SKM-1 treated with dmso at 0.1 percent for 144 hours (cell line): ENCODE measurements around the gene DNAI2.

Experiments
- DNase-seq: peaks from one replicate; lab custom pipeline; 2025; ENCODE audit not compliant: unreplicated experiment; lab: John Stamatoyannopoulos, UW

The DNAI2 gene

GRCh38 chr17:74337834-74338500 lies 63.9 kb downstream of the DNAI2 start:
- no peak for DNase-seq

- no peak for DNase-seq
These were observed 65.6 kb downstream of the DNAI2 start for GRCh38 chr17:74339537-74340195.

GRCh38 chr17:74340470-74341023 lies 66.5 kb downstream of the DNAI2 start:
- DNase-seq: no peak

DNA sequence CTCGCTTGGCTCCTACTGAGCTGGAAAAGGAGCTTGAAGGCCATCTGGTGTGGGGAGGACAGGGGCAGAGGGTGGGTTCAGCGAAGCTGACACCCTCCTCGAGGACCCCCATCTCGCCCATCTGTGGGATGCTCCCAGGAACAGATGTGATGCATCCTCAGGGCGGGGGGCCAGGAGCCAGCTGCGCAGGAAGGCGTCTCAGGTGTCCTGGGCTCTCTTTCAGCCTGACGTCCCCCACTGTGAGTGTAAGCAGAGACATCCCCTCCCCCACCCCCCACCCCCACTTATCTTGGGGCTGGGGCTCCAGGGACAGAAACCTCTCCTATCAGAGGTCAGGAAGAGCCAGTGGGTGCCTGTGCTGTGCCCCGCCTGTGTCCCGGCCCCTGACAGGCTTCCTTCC lies 68.2 kb downstream of the DNAI2 start:
- no peak for DNase-seq

GRCh38 chr17:74343121-74343520 lies 69.1 kb downstream of the DNAI2 start:
- DNase-seq: no peak

GRCh38 chr17:74343526-74344284 lies 69.7 kb downstream of the DNAI2 start:
- no peak for DNase-seq

- DNase-seq: no peak
These were observed 70.6 kb downstream of the DNAI2 start for GRCh38 chr17:74344658-74345057.

GRCh38 chr17:74345433-74346241 lies 71.6 kb downstream of the DNAI2 start:
- DNase-seq: no peak

GRCh38 chr17:74347646-74348045 lies 73.6 kb downstream of the DNAI2 start:
- no peak for DNase-seq

DNA sequence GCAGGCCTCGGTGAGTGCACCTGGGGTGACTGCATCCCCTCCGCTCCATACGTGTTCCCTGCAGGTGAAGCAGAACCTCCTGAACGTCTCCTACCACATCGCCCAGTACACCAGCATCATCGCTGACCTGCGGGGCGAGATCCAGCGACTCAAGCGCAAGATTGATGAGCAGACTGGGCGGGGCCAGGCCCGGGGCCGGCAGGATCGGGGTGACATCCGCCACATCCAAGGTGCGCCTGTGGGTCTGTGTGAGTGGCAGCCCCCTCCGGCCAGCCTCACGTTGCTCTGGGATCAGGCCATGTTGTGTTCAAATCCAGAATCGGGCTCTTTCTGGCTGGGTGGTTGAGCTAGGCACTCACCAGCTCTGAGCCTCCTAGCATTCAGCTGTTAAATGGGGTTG lies 75.1 kb downstream of the DNAI2 start:
- DNase-seq: no peak

- no peak for DNase-seq
These were observed 76.5 kb downstream of the DNAI2 start for GRCh38 chr17:74350486-74350885.

GRCh38 chr17:74351552-74352210 lies 77.6 kb downstream of the DNAI2 start:
- DNase-seq: no peak

- no peak for DNase-seq
These were observed 79.5 kb downstream of the DNAI2 start for GRCh38 chr17:74353446-74354060.

- DNase-seq: peak; percentile 66
These were observed 80.1 kb downstream of the DNAI2 start for GRCh38 chr17:74354123-74354522.

GRCh38 chr17:74354561-74354960 lies 80.5 kb downstream of the DNAI2 start:
- DNase-seq: no peak

- DNase-seq: no peak
These were observed 81.0 kb downstream of the DNAI2 start for GRCh38 chr17:74355065-74355464.

DNA sequence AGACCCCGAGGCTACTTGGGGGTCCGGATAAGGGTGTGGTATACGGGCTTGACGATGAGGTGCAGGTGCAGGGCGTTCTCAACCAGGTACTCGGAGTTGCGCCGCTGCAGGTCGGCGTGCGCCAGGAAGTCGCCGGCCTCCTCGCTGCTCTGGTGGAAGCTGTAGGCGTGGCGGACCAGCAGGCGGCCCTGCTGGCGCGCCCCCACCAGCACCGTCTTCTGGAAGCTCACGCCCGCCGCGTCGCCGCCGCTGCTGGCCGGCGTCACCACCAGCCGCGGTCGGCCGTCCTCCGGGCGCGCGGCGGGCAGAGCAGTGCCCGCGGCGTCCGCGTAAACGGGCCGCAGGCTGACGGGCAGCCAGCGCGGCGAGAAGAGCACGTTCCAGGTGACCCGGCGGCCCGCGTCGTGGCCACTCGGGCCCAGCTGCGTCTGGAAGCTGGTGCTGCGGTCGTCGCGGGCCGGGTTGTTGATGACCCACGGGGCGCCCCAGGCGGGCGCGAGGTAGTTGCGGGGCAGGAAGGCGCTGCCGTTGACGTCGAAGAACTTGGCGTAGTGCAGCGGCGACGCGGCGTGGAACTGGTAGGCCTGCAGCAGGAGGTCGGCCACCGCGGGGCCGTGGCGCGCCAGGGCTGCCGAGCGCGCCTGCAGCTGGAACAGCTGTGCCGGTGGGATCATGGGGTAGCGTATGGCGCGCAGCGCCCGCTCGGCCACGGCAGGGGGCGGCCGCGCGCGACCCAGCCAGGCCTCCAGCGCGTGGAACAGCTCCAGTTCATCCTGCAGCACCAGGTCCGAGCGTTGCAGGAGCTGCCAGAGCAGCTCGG lies 82.8 kb downstream of the DNAI2 start:
- DNase-seq: no peak

- DNase-seq: no peak
These were observed 83.4 kb downstream of the DNAI2 start for GRCh38 chr17:74357466-74357809.

DNA sequence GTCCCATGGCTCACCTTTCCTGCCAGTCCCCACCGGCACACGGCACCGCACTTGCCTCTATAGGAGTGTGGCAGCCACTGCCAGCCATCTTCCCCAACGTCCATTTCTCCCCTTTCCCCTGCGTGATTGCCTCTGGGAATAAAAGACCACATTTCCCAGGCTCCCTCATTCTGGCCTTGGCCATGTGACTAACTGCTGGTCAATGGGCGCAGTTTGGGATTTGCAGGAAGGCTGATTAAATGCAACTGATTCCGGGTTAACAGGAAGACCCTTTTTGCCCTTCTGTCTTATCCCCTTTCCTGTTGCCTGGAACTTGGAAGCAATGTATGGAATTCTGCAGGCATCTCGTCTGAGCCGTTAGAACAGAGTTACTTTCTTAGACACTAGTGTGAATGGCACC lies 84.7 kb downstream of the DNAI2 start:
- DNase-seq: no peak
